Measurements from ENCODE around the gene ERI3.

- TF ChIP-seq POLR2AphosphoS5 (IDR thresholded peaks at IDR 0.05; ENCODE audit: low read depth, low read length) (no peak), MAFK (conservative IDR thresholded peaks at IDR 0.05 in 1 of 2, IDR thresholded peaks at IDR 0.05 in 1 of 2; ENCODE audit: low read length in 2 of 2) (no peak), NFYB (CRISPR knock-in tag; IDR thresholded peaks at IDR 0.05) (no peak), CTCF (CRISPR knock-in tag; IDR thresholded peaks at IDR 0.05) (no peak), NR2C2 (CRISPR knock-in tag; IDR thresholded peaks at IDR 0.05; ENCODE audit: borderline replicate concordance) (no peak)
Observed at GRCh38 chr1:44313265-44313918, 41.7 kb downstream of the ERI3 start.
